Measurements from ENCODE around the gene CDC34. TPM values are rescaled to one million over a fixed set of nuclear protein-coding genes. Genes with fewer than 3 reads are reported as not detected.

CDC34 gene
- total RNA-seq, 1 donor from 2014 or later = 86.3 TPM

DNA sequence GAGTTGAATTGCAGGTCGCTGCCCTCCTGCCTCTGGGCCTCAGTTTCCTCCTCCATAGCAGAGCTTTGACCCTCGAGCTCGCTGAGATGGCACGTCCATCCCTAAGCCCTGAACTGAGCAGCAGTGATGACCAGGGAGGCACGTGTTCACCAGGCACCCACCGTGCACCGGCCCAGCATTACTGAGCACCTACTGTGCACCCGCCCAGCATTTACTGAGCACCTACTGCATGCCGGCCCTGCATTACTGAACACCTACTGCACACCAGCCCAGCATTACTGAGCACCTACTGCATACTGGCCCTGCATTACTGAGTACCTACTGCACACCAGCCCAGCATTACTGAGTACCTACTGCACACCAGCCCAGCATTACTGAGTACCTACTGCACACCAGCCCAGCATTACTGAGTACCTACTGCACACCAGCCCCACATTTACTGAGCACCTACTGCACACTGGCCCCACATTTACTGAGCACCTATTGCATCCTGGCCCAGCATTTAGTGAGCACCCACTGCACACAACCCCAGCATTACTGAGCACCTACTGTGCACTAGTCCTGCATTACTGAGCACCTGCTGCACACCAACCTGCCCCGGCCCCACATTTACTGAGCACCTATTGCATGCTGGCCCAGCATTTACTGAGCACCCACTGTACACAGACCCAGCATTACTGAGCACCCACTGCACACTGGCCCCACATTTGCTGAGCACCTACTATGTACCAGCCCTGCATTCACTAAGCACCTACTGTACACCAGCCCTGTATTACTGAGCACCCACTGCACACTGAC lies 18.0 kb upstream of the CDC34 start:
- DNase-seq = no peak
- intact Hi-C loops (cut with DNase I) = no loop called here
- no peak for ATAC-seq (ENCODE audit: poor library complexity)

DNA sequence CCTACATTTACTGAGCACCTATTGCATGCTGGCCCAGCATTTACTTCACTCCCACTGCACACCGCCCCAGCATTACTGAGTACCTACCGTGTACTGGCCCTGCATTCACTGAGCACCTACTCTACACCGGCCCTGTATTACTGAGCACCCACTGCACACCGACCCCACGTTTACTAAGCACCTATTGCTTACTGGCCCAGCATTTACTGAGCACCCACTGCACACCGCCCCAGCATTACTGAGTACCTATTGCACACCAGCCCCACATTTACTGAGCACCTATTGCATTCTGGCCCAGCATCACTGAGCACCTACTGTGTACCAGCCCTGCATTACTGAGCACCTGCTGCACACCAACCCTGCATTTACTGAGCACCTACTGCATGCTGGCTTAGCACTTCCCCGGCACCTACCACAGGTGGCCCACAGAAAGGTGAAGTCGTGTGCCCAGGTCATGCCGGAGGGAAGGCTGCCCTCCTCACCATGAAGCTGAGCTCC lies 17.3 kb upstream of the CDC34 start:
- DNase-seq (no peak), ATAC-seq (ENCODE audit: poor library complexity) (no peak)
- intact Hi-C loops (cut with DNase I) = no loop called here

- no peak for ATAC-seq (ENCODE audit: poor library complexity)
- no peak for DNase-seq
- intact Hi-C loops (cut with DNase I) = no loop called here
Measured at GRCh38 chr19:517721-518597, 13.6 kb upstream of the CDC34 start.

GRCh38 chr19:518598-519231 lies 12.8 kb upstream of the CDC34 start:
- intact Hi-C loops (cut with DNase I) = no loop called here
- ATAC-seq (ENCODE audit: poor library complexity) = no peak
- DNase-seq = no peak

DNA sequence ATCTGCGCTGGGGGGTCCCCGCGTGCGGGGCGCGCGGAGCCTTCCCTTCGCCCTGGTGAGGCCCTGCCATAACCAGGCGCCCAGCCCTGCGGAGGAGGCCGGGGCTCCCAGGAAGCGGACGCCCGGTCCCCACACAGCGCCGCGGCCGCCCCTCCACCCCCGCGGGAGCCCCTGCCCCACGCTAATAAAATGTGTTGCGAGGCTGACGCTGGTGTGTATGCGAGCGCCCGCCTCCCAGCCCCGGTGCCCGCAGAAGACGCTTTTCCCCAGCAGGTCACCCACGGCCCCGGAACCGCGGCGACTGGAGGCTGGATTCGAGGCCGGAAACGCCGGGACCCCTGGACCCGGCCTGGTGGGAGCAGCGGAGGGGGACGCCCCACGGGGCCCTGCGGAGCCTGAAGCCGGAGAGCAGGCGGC lies 12.1 kb upstream of the CDC34 start:
- DNase-seq (no peak), ATAC-seq (ENCODE audit: poor library complexity) (no peak)
- intact Hi-C loops (cut with DNase I) = no loop called here

DNA sequence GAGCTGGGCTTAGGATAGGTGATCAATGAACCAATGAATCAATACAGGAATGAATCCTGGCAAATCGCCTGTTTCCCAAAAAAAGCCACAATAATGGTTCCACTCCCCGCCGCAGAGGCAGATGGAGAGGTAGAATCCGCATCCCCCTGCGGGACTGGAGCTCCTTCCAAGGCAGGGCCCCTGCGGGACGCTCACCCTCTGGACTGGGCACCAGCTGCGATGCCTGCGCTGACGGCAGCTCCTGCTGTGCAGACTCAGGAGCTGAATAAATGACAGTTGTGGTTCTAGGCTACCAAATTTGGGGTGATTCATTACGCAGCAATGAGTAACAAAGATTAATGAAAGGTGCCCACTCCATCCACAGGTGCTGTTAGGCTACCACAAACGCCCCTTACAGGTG lies 8.8 kb upstream of the CDC34 start:
- no peak for DNase-seq
- ATAC-seq (ENCODE audit: poor library complexity) = no peak
- intact Hi-C loops (cut with DNase I) = no loop called here

DNA sequence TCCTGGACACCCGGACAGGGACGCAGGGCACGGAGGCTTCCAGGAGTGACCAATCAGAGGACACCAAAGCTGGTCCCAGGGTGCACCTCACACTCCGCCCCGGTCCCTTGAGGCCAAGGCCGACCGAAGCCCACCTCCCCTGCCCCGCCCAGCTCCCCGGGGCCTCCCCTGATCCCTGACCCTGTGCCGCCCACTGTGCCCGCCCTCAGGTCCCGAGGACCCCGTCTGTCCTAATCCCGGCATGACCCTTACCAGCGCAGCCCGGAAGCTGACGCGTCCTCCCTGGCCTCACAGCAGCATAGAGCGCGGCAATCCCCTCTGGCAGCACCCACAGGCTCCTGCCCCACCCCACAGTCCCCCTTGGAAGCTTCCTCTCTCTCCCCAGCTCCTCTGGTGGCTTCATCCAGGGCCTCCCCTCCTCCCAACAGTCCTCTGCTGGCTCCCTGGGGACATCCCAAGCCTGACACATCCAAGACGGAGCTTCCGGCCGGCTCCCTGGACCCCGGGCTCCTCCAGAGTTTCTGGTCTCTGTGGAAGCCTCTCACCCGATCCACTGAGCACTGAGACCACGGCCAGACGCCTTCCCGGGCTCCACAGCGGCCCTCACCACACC lies 7.4 kb upstream of the CDC34 start:
- intact Hi-C loops (cut with DNase I) = no loop called here
- no peak for DNase-seq
- peak; percentile 34 for ATAC-seq (ENCODE audit: poor library complexity)

DNA sequence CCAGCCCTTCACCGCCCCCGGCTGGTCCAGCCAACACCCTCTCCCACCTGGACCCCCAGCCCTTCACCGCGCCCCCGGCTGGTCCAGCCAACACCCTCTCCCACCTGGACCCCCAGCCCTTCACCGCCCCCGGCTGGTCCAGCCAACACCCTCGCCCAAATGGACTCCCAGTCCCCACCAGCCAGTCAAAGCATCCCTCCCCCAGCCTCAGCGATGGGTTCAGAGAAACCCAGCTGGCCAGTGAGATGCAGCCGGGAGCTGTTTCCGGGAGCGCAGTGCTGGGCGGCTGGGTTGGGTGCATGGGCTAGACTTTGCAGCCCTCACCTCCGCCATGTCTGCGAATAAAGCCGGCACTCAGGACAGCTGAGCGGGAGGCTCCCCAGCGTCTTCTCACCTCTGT lies 6.5 kb upstream of the CDC34 start:
- DNase-seq = no peak
- intact Hi-C loops (cut with DNase I) = no loop called here
- ATAC-seq (ENCODE audit: poor library complexity) = no peak

DNA sequence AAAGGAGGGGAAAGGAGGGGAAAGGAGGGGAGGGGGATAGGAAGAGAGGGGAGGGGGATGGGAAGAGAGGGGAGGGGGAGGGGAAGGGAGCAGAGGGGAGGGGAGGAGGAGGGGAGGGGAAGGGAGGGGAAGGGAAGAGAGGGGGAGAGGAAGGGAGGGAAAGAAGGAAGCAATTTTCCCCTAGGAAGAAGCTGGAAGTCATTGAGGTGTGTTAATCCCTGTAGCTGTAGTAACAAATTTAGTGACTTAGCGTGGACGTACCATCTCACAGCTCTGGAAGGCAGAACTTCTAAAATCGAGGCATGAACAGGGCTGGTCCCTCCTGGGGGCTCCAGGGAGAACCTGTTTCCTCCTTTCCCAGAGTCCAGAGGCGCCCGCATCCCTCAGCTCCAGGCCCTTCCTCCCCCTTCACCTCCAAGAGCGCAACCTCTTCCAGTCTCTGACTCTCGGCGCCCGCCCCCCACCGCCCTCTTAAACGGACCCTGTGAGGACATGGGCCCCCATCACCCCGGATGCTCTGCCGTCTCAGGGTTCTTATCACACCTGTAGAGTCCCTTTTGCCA lies 5.6 kb upstream of the CDC34 start:
- intact Hi-C loops (cut with DNase I) = no loop called here
- DNase-seq = no peak

DNA sequence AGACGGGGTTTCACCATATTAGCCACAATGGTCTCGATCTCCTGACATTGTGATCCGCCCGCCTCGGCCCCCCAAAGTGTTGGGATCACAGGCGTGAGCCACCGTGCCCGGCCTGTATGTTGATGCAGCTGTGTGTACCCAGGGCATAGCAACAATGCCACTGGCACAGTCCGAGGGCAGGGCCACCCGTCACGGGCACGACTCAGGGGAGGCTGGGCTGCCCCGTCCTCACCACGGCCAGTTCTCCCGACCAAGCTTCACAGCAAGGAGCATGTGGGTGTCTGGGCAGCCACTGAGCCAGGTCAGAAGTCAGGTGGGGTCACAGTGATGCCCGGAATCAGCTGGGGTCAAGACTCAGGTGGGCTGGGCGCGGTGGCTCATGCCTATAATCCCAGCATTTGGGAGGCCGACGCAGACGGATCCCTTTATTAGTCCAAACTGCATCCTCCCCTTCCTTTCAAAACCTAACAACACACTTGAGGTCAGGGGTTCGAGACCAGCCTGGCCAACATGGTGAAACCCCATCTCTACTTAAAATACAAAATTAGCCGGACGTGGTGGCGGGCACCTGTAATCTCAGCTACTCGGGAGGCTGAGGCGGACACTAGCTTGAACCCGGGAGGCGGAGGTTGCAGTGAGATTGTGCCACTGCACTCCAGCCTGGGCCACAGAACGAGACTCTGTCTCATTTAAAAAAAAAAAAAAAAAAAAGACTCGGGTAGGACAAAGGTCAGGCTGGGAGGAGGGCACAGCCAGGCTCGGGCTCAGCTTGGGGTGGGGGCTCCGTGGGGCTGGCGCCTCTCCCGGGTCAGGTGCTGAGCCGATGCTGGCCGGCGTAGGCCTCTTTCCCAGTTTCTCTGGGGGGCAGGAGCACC lies 1.2 kb upstream of the CDC34 start:
- ATAC-seq (ENCODE audit: poor library complexity) = no peak
- DNase-seq = no peak
- intact Hi-C loops (cut with DNase I) = no loop called here

More for the DNA sequence above, 5.6 kb upstream of the CDC34 start:
- ATAC-seq (ENCODE audit: poor library complexity) = no peak

GRCh38 chr19:531009-531752 lies 379 bp upstream of the CDC34 start:
- intact Hi-C loops (cut with DNase I) = no loop called here
- ATAC-seq (ENCODE audit: poor library complexity) (peak; percentile 85), DNase-seq (peak; percentile 91)

DNA sequence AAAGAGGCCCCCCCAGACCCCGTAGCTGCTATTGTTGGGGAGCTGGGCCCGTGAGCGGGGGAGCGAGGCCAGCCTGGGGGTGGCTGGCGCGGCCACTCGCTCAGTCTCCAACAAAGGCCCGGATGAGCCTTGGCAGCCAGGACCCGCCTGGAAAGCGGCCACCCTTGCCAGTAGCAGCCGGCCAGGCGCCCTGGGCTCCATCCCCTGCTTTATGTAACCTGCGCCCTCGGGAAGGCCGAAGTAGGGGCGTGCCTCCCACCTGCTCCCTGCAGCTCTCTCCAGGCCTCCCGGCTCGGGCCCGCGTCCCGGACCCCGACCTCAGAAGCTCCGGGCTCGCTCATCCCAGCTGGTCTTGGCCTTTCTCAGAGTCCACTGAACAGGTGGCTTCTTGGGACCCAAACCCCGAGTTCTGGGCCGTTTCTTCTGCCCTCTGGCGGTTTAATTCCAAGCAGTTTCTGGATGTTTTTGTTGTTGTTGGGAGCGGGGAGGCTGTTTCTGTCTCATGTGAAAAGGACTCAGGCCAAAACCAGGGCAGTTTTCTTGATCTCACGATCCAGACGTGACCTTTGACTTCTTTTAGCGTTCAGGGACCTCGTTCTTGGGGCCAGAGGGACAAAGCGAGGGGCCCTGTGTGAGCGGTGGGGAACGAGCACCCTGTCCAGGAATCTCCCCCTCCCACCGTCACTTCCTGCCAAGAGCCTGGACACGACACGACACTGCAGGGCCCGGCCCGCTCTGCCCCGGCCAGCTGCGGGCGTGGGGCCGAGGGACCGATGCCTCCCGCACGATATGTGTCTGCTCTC lies 1.2 kb downstream of the CDC34 start:
- intact Hi-C loops (cut with DNase I) = no loop called here
- peak; percentile 68 for ATAC-seq (ENCODE audit: poor library complexity)

GRCh38 chr19:533364-534058 lies 2.0 kb downstream of the CDC34 start:
- no peak for ATAC-seq (ENCODE audit: poor library complexity)
- intact Hi-C loops (cut with DNase I) = no loop called here

More for the DNA sequence above, 1.2 kb downstream of the CDC34 start:
- peak; percentile 92 for DNase-seq

GRCh38 chr19:534088-534487 lies 2.5 kb downstream of the CDC34 start:
- ATAC-seq (ENCODE audit: poor library complexity) = no peak
- intact Hi-C loops (cut with DNase I) = no loop called here

More at GRCh38 chr19:533364-534058, 2.0 kb downstream of the CDC34 start:
- DNase-seq = no peak

GRCh38 chr19:535017-535835 lies 3.7 kb downstream of the CDC34 start:
- DNase-seq (no peak), ATAC-seq (ENCODE audit: poor library complexity) (no peak)
- intact Hi-C loops (cut with DNase I) = no loop called here

More at GRCh38 chr19:534088-534487, 2.5 kb downstream of the CDC34 start:
- DNase-seq = no peak
